ENCODE measurements around the gene THAP4. TPM values are rescaled to one million over a fixed set of nuclear protein-coding genes. Genes with fewer than 3 reads are reported as not detected.

Gene THAP4
- total RNA-seq, 1 donor from 2014 or later: 43.3 TPM

DNA sequence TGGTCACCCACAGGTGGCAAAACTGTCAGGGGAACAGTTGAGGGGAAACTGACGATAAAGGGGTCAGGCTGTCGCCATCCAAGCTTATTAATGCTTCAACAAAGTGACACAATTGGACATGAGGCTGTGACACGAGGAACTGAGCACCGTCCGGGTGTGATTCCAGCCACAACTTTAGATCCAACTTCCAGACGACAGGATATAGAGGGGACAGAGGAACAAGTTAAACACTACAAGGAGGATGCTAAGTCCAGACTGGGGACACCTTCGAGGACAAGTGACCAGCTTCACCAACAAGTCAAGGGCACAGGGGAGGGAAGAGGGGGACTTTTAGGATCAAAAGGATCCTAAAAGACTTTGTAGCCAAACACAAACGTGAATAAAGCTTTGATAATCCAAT, 54.6 kb downstream of the THAP4 start:
- TF ChIP-seq, protein P1, sequence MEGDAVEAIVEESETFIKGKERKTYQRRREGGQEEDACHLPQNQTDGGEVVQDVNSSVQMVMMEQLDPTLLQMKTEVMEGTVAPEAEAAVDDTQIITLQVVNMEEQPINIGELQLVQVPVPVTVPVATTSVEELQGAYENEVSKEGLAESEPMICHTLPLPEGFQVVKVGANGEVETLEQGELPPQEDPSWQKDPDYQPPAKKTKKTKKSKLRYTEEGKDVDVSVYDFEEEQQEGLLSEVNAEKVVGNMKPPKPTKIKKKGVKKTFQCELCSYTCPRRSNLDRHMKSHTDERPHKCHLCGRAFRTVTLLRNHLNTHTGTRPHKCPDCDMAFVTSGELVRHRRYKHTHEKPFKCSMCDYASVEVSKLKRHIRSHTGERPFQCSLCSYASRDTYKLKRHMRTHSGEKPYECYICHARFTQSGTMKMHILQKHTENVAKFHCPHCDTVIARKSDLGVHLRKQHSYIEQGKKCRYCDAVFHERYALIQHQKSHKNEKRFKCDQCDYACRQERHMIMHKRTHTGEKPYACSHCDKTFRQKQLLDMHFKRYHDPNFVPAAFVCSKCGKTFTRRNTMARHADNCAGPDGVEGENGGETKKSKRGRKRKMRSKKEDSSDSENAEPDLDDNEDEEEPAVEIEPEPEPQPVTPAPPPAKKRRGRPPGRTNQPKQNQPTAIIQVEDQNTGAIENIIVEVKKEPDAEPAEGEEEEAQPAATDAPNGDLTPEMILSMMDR (IDR thresholded peaks at IDR 0.05; ENCODE audit: insufficient read depth, low read length, poor library complexity, severe bottlenecking): no peak
- peaks cover 5% of the 10 kb centered on the region for H3K36me3 ChIP-seq (ENCODE audit: control insufficient read depth, insufficient read depth, low read length)
- DNase-seq (ENCODE audit: low read depth): no peak
- H3K4me3 ChIP-seq (ENCODE audit: low read depth, low read length): no peak overlapping the region
- no peaks in the 10 kb centered on the region for H3K27me3 ChIP-seq (ENCODE audit: control insufficient read depth, insufficient read depth, low read length)

- no peak for DNase-seq (ENCODE audit: low read depth)
- no peaks in the 10 kb centered on the region for H3K27me3 ChIP-seq (ENCODE audit: control insufficient read depth, insufficient read depth, low read length)
- H3K4me3 ChIP-seq (ENCODE audit: low read depth, low read length): no peak overlapping the region
- H3K36me3 ChIP-seq (ENCODE audit: control insufficient read depth, insufficient read depth, low read length): peaks cover 1% of the 10 kb centered on the region
- TF ChIP-seq, protein P1 (IDR thresholded peaks at IDR 0.05; ENCODE audit: insufficient read depth, low read length, poor library complexity, severe bottlenecking): no peak
Observed at GRCh38 chr2:241579281-241579680, 57.7 kb downstream of the THAP4 start.

DNA sequence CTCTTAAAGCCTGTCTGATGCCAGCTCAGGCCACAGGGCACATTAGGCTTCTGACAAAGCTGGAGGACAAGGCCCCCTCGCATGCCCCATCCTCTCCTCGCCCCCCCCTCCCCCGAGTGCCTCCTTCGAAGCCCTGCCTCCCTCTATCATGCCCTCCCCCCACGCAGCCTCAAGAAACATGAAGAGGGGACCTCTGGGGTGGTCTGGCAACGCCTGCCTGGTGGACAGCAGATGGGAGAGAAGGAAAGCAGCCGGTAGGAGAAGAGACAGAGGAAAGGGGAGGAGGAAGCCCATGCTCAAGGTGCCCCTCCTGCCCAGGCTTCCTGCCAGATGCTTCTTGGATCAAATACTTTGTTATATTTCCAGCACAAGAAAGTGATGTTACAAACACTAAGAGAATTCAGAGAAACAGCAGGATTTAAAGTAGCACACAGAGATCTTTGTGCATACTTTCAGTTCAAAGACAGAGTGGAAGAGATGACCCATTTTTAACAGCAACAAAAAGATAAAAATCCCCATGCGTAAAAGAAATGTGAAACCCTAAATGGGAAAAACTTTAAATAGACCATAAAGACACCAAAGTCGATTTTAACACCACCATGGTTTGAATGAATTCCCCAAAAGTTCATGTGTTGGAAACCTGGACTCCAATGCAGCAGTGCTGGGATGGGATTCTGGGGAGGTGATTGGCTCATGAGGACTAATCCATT, 59.4 kb downstream of the THAP4 start:
- TF ChIP-seq, protein P1 (IDR thresholded peaks at IDR 0.05; ENCODE audit: insufficient read depth, low read length, poor library complexity, severe bottlenecking): no peak
- no peaks in the 10 kb centered on the region for H3K27me3 ChIP-seq (ENCODE audit: control insufficient read depth, insufficient read depth, low read length)
- H3K36me3 ChIP-seq (ENCODE audit: control insufficient read depth, insufficient read depth, low read length): no peaks in the 10 kb centered on the region
- no peak for DNase-seq (ENCODE audit: low read depth)
- H3K4me3 ChIP-seq (ENCODE audit: low read depth, low read length): no peak overlapping the region

GRCh38 chr2:241576293-241576654, 60.7 kb downstream of the THAP4 start:
- TF ChIP-seq, protein P1 (IDR thresholded peaks at IDR 0.05; ENCODE audit: insufficient read depth, low read length, poor library complexity, severe bottlenecking): no peak
- no peak for DNase-seq (ENCODE audit: low read depth)
- Histone ChIP-seq H3K27me3 (ENCODE audit: control insufficient read depth, insufficient read depth, low read length) (no peaks in the 10 kb centered on the region), H3K4me3 (ENCODE audit: low read depth, low read length) (no peak overlapping the region), H3K36me3 (ENCODE audit: control insufficient read depth, insufficient read depth, low read length) (peaks cover 3% of the 10 kb centered on the region)

- no peaks in the 10 kb centered on the region for H3K27me3 ChIP-seq (ENCODE audit: control insufficient read depth, insufficient read depth, low read length)
Observed at GRCh38 chr2:241575624-241576292, 61.2 kb downstream of the THAP4 start.

More at GRCh38 chr2:241575624-241576292, 61.2 kb downstream of the THAP4 start:
- TF ChIP-seq, protein P1 (IDR thresholded peaks at IDR 0.05; ENCODE audit: insufficient read depth, low read length, poor library complexity, severe bottlenecking): no peak
- no peak overlapping the region for H3K4me3 ChIP-seq (ENCODE audit: low read depth, low read length)
- DNase-seq (ENCODE audit: low read depth): no peak
- peaks cover 3% of the 10 kb centered on the region for H3K36me3 ChIP-seq (ENCODE audit: control insufficient read depth, insufficient read depth, low read length)

All from kidney epithelial cell (primary cell).